Transverse colon (tissue), 4 donors: Measurements from ENCODE around the gene ARL4A.

Source experiments
- CTCF ChIP-seq, 5 experiments: fragments of 200-600 bp in 3 of 5; fragments of 450-650 bp in 2 of 5; sonication (generic) in 3 of 5; IDR thresholded peaks; 1 replicate in 2 of 5; 2 replicates in 3 of 5; pipeline ENCODE4 v1.5.1; 2016 to 2017; ENCODE audit warnings: antibody characterized with exemption in 5 of 5, inconsistent platforms in 3 of 5, mild to moderate bottlenecking in 2 of 5, moderate library complexity in 1 of 5
- POLR2A ChIP-seq: fragments of 450-650 bp; IDR thresholded peaks from one replicate; pipeline ENCODE4 v1.6.1; 2016; ENCODE audit warnings: antibody characterized with exemption, mild to moderate bottlenecking, moderate library complexity
- POLR2AphosphoS5 ChIP-seq, 3 donors: sonication (generic); formaldehyde crosslinking; IDR thresholded peaks; one replicate each; pipeline ENCODE4 v1.6.1; 2016; ENCODE audit warnings: antibody characterized with exemption in 3 of 3

GRCh38 chr7:12726908-12727307, 39.5 kb downstream of the ARL4A start:
- no peak for TF ChIP-seq POLR2A
- no peak for TF ChIP-seq POLR2AphosphoS5 (IDR thresholded peaks at IDR 0.05)
- no peak for TF ChIP-seq CTCF (IDR thresholded peaks at IDR 0.05)
